HepG2 (cell line): ENCODE results near the gene ISOC2. TPM values are rescaled to one million over a fixed set of nuclear protein-coding genes. Genes with fewer than 3 reads are reported as not detected.

ENCODE experiments used
- ATAC-seq: fragments of 200-7000 bp; cut with Tn5 transposase; 3 replicates; pipeline ENCODE4 v1.9.1; 2020; ENCODE audit warnings: mild to moderate bottlenecking, moderate library complexity
- BruUV-seq: library from RNA; stranded (reverse); fragments of 400-500 nt; replicated peaks from 2 replicates; lab custom pipeline; 2021; lab: Mats Ljungman, UMichigan
- CTCF ChIA-PET: fragments of 300-600 bp; formaldehyde crosslinking; extraction: SDS; loops from one replicate; lab custom pipeline; 2021; ENCODE audit warnings: low total read pairs, inconsistent platforms, low intra/inter-chr PET ratio; lab: Yijun Ruan, JAX
- POLR2A ChIA-PET: fragments of 350-600 bp; sonication (Branson Sonifier 250); formaldehyde crosslinking; loops from one replicate; lab custom pipeline; 2020; ENCODE audit warnings: antibody characterized with exemption, inconsistent platforms; lab: Yijun Ruan, JAX
- DNase-seq: peaks from one replicate; pipeline ENCODE4 v3.0.0-alpha.2; 2015; ENCODE audit warnings: low spot score
- FAIRE-seq: peaks from 3 replicates; lab custom pipeline; 2011; peaks lifted over from hg19 to GRCh38; lab: Jason Lieb, UNC
- H2AFZ ChIP-seq: one replicate; pipeline ENCODE4 v1.6.1; 2011; ENCODE audit warnings: low read length, inconsistent platforms
- H3K27ac ChIP-seq: fragments of 300-600 bp; 3 replicates; pipeline ENCODE4 v1.8.0; 2011; ENCODE audit warnings: mixed run types, mild to moderate bottlenecking, mixed read lengths, low read length, inconsistent platforms; ENCODE audit not compliant: insufficient read depth; ENCODE audit errors: extremely low read length
- H3K27me3 ChIP-seq, 2 experiments: fragments of 200-600 bp in 1 of 2; 2 replicates in 1 of 2; 3 replicates in 1 of 2; pipeline versions ENCODE4 v1.6.0 to v1.8.0; 2011; ENCODE audit warnings: low read length in 2 of 2, mild to moderate bottlenecking in 2 of 2, moderate library complexity in 2 of 2, inconsistent platforms in 1 of 2; ENCODE audit not compliant: insufficient read depth in 2 of 2, control insufficient read depth in 1 of 2
- H3K36me3 ChIP-seq, 2 experiments: fragments of 200-600 bp in 1 of 2; replicated peaks in 1 of 2; 2 replicates in 1 of 2; 3 replicates in 1 of 2; pipeline versions ENCODE4 v1.5.1 to v1.8.0; 2011; ENCODE audit warnings: low read length in 2 of 2, inconsistent platforms in 1 of 2; ENCODE audit not compliant: insufficient read depth in 2 of 2, control insufficient read depth in 1 of 2
- H3K4me1 ChIP-seq: 2 replicates; pipeline ENCODE4 v1.5.1; 2012; ENCODE audit warnings: low read length, inconsistent platforms; ENCODE audit not compliant: insufficient read depth
- H3K4me2 ChIP-seq: 2 replicates; pipeline ENCODE4 v1.6.0; 2011; ENCODE audit warnings: low read depth, low read length, inconsistent platforms
- H3K4me3 ChIP-seq, 3 experiments: fragments of 200-600 bp in 1 of 3; sonication (generic), shearing (Covaris generic) in 1 of 3; replicated peaks in 1 of 3; 2 replicates each; pipeline ENCODE4 v1.5.1; 2011 to 2016; ENCODE audit warnings: low read length in 3 of 3, inconsistent platforms in 2 of 3, low read depth in 2 of 3, mild to moderate bottlenecking in 2 of 3, control low read depth in 1 of 3, mixed read lengths in 1 of 3; ENCODE audit not compliant: insufficient read depth in 1 of 3
- H3K79me2 ChIP-seq: one replicate; pipeline ENCODE4 v1.6.1; 2011; ENCODE audit warnings: low read length, inconsistent platforms; ENCODE audit not compliant: insufficient read depth
- H3K9ac ChIP-seq: 2 replicates; pipeline ENCODE4 v1.6.0; 2011; ENCODE audit warnings: mild to moderate bottlenecking, low read depth, low read length, inconsistent platforms; ENCODE audit not compliant: insufficient read depth
- H3K9me3 ChIP-seq: 2 replicates; pipeline ENCODE4 v1.5.1; 2012; ENCODE audit warnings: mild to moderate bottlenecking, low read length
- H4K20me1 ChIP-seq: 2 replicates; pipeline ENCODE4 v1.6.0; 2011; ENCODE audit warnings: inconsistent platforms, mild to moderate bottlenecking, low read length, moderate library complexity; ENCODE audit not compliant: insufficient read depth
- EZH2 ChIP-seq: conservative IDR thresholded peaks from 2 replicates; pipeline ENCODE4 v1.6.1; 2012; ENCODE audit warnings: mild to moderate bottlenecking, low read depth, low read length, moderate library complexity
- RERE ChIP-seq: IDR thresholded peaks from 2 replicates; pipeline ENCODE4 v1.6.1; 2016; ENCODE audit warnings: low read depth, missing genetic modification reagents, missing compliant biosample characterization
- WGBS: methylation state at CpG from one replicate; pipeline ENCODE4 v1.1.6; 2017; ENCODE audit warnings: low lambda C conversion rate; 5-methylcytosine and 5-hydroxymethylcytosine counted together
- in situ Hi-C: cut with HindIII; loops from 2 replicates; pipeline ENCODE4 v1.10.0; 2017; ENCODE audit warnings: low pct_unique_long_range_greater_than_20kb; ENCODE audit not compliant: extremely low pct_ligation_motif_present
- intact Hi-C: fragments of 100-400 bp; cut with micrococcal nuclease; formaldehyde crosslinking; loops from one replicate; pipeline ENCODE4 v1.10.0; 2022; ENCODE audit not compliant: unreplicated experiment
- polyA plus RNA-seq, 8 experiments: library from polyadenylated mRNA; depleted of rRNA in 3 of 8; stranded (reverse) in 7 of 8; unstranded in 1 of 8; fragments of >200 nt; fragmentation: Illumina TruSeq in 4 of 8; extraction: Trizol in 4 of 8; gene quantifications; 2 replicates each; pipeline versions ENCODE4 v1.2.1 to v1.2.3, GENCODE V29; 2011 to 2016; ENCODE audit warnings: low read depth in 4 of 8, missing spikeins in 1 of 8, mixed read lengths in 1 of 8; ENCODE audit not compliant: insufficient read depth in 1 of 8
- total RNA-seq, 5 experiments: library from RNA; depleted of rRNA; stranded (reverse); fragments of >200 nt; fragmentation: Illumina TruSeq; extraction: Trizol; gene quantifications; 2 replicates each; pipeline ENCODE4 v1.2.3, GENCODE V29; 2016; ENCODE audit warnings: low read depth in 1 of 5

Gene ISOC2
- total and polyA plus RNA-seq, 2 of the 13 experiments (the other 11 are each of a cell fraction or from before 2014, with no cell fraction given): 76.8 to 105 TPM

GRCh38 chr19:55491546-55492360, 30.3 kb upstream of the ISOC2 start:
- no peak overlapping the region for H3K4me2 ChIP-seq
- CTCF ChIA-PET: no interaction called here
- no peaks in the 10 kb centered on the region for H3K36me3 ChIP-seq
- WGBS: 23% methylated on average over 16 of the region's 24 CpGs
- intact Hi-C loops (no loop called here), in situ Hi-C loops (no loop called here)
- no peak overlapping the region for H2AFZ ChIP-seq
- POLR2A ChIA-PET: no interaction called here
- no peak for FAIRE-seq
- no peaks in the 10 kb centered on the region for H3K79me2 ChIP-seq
- no peak; the same call in 2 of the 3 replicates for ATAC-seq
- no peaks in the 10 kb centered on the region for H4K20me1 ChIP-seq
- peaks cover 19% of the 10 kb centered on the region for H3K4me1 ChIP-seq
- BruUV-seq: no TSS peak
- H3K9me3 ChIP-seq: no peaks in the 10 kb centered on the region
- H3K9ac ChIP-seq: no peak overlapping the region
- DNase-seq: no peak
- no peak overlapping the region for H3K27ac ChIP-seq
- H3K27me3 ChIP-seq: peaks cover 16 to 65% of the 10 kb centered on the region in 2 experiments
- TF ChIP-seq RERE (CRISPR knock-in tag) (no peak), EZH2 (0 out of 2 replicates have a peak, but pooled peaks have one; percentile 65)
- no peak overlapping the region for H3K4me3 ChIP-seq
